B cell (primary cell): ENCODE measurements around the gene BACH2. TPM values are rescaled to one million over a fixed set of nuclear protein-coding genes. Genes with fewer than 3 reads are reported as not detected.

Source experiments
- ATAC-seq: fragments of 200-7000 bp; cut with Tn5 transposase; one replicate; pipeline ENCODE4 v1.10.0; 2021; ENCODE audit warnings: low read depth, mild to moderate bottlenecking, moderate number of reproducible peaks, moderate library complexity
- CTCF ChIA-PET: fragments of 350-600 bp; sonication (Branson Sonifier 250); formaldehyde crosslinking; loops from one replicate; lab custom pipeline; 2021; ENCODE audit warnings: antibody characterized with exemption, inconsistent platforms; lab: Charles Lee
- POLR2A ChIA-PET: fragments of 350-600 bp; sonication (Branson Sonifier 250); formaldehyde crosslinking; loops from one replicate; lab custom pipeline; 2021; ENCODE audit warnings: antibody characterized with exemption; lab: Charles Lee
- DNase-seq: peaks from one replicate; pipeline ENCODE4 v3.0.0; 2013
- H2AFZ ChIP-seq: 2 replicates; pipeline ENCODE4 v1.6.1; 2012; ENCODE audit warnings: mild to moderate bottlenecking, low read depth, low read length; ENCODE audit not compliant: insufficient read depth, poor library complexity, severe bottlenecking
- H3K27ac ChIP-seq, 2 donors: 1 replicate in 1 of 2; 2 replicates in 1 of 2; pipeline ENCODE4 v1.5.1; 2012 to 2013; ENCODE audit warnings: low read length in 2 of 2, mild to moderate bottlenecking in 2 of 2, moderate library complexity in 1 of 2
- H3K27me3 ChIP-seq, 4 experiments: fragments of 200-600 bp in 1 of 4; sonication (generic) in 1 of 4; replicated peaks in 1 of 4; 1 replicate in 2 of 4; 2 replicates in 2 of 4; pipeline versions ENCODE4 v1.6.1 to v1.7.0; 2013 to 2016; ENCODE audit warnings: low read length in 3 of 4, mild to moderate bottlenecking in 2 of 4, mixed read lengths in 1 of 4, moderate library complexity in 1 of 4; ENCODE audit not compliant: insufficient read depth in 4 of 4, control insufficient read depth in 3 of 4; ENCODE audit errors: control extremely low read depth in 1 of 4
- H3K36me3 ChIP-seq, 2 experiments: replicated peaks in 1 of 2; 1 replicate in 1 of 2; 2 replicates in 1 of 2; pipeline versions ENCODE4 v1.6.1 to v1.7.1; 2013; ENCODE audit warnings: low read length in 1 of 2; ENCODE audit not compliant: insufficient read depth in 2 of 2, control insufficient read depth in 1 of 2; ENCODE audit errors: control extremely low read depth in 1 of 2, extremely low read depth in 1 of 2
- H3K4me1 ChIP-seq, 2 donors: fragments of 200-600 bp in 1 of 2; sonication (generic) in 1 of 2; 1 replicate in 1 of 2; 2 replicates in 1 of 2; pipeline versions ENCODE4 v1.5.1 to v1.6.1; 2013 to 2017; ENCODE audit warnings: low read length in 2 of 2; ENCODE audit not compliant: control insufficient read depth in 2 of 2, insufficient read depth in 2 of 2
- H3K4me2 ChIP-seq: replicated peaks from 2 replicates; pipeline ENCODE3; 2012; ENCODE audit warnings: mild to moderate bottlenecking, low read depth, low read length; ENCODE audit not compliant: poor library complexity, severe bottlenecking
- H3K4me3 ChIP-seq, 5 experiments: fragments of 200-600 bp in 1 of 5; sonication (generic) in 1 of 5; 1 replicate in 3 of 5; 2 replicates in 2 of 5; pipeline versions ENCODE4 v1.5.1 to v1.7.0; 2011 to 2016; ENCODE audit warnings: low read length in 4 of 5, mild to moderate bottlenecking in 4 of 5, low read depth in 2 of 5, control low read depth in 1 of 5, moderate library complexity in 1 of 5; ENCODE audit not compliant: insufficient read depth in 1 of 5; ENCODE audit errors: control extremely low read depth in 1 of 5, extremely low read depth in 1 of 5
- H3K79me2 ChIP-seq: fragments of 200-600 bp; sonication (generic); one replicate; pipeline ENCODE4 v1.6.0; 2016; ENCODE audit warnings: low read length; ENCODE audit not compliant: control insufficient read depth, insufficient read depth
- H3K9ac ChIP-seq: fragments of 200-600 bp; sonication (generic); 2 replicates; pipeline ENCODE4 v1.6.1; 2017; ENCODE audit warnings: mild to moderate bottlenecking, low read length, moderate library complexity
- H3K9me3 ChIP-seq, 3 donors: one replicate each; pipeline versions ENCODE4 v1.6.1 to v1.7.1; 2013; ENCODE audit warnings: low read length in 2 of 3; ENCODE audit not compliant: control insufficient read depth in 2 of 3, insufficient read depth in 1 of 3; ENCODE audit errors: control extremely low read depth in 1 of 3
- H4K20me1 ChIP-seq: 2 replicates; pipeline ENCODE4 v1.6.0; 2012; ENCODE audit warnings: mild to moderate bottlenecking, low read length; ENCODE audit not compliant: insufficient read depth, control insufficient read depth, poor library complexity, severe bottlenecking
- H3K27ac Mint-ChIP-seq: one replicate; pipeline ENCODE4 v1.8.0; 2021; ENCODE audit warnings: mixed read lengths
- H3K27me3 Mint-ChIP-seq: one replicate; pipeline ENCODE4 v1.8.0; 2021; ENCODE audit warnings: mixed read lengths
- H3K4me1 Mint-ChIP-seq: one replicate; pipeline ENCODE4 v1.8.0; 2021; ENCODE audit warnings: mixed read lengths
- H3K4me3 Mint-ChIP-seq: one replicate; pipeline ENCODE4 v1.8.0; 2021; ENCODE audit warnings: mixed read lengths
- H3K9me3 Mint-ChIP-seq: one replicate; pipeline ENCODE4 v1.8.0; 2022; ENCODE audit warnings: mixed read lengths; ENCODE audit not compliant: insufficient read depth
- EZH2 ChIP-seq: IDR thresholded peaks from 2 replicates; pipeline ENCODE4 v1.6.1; 2012; ENCODE audit warnings: borderline replicate concordance, low read depth, mild to moderate bottlenecking, moderate library complexity, low read length; ENCODE audit not compliant: insufficient read depth, poor library complexity, severe bottlenecking
- WGBS: methylation state at CpG from one replicate; pipeline ENCODE4 v1.1.5; 2013; ENCODE audit warnings: missing lambda C conversion rate; ENCODE audit not compliant: insufficient coverage; 5-methylcytosine and 5-hydroxymethylcytosine counted together
- intact Hi-C: fragments of 100-400 bp; cut with micrococcal nuclease; formaldehyde crosslinking; loops from one replicate; pipeline ENCODE4 v1.10.0; 2022
- polyA plus RNA-seq: library from polyadenylated mRNA; depleted of rRNA; stranded (reverse); fragments of >200 nt; gene quantifications from 2 replicates; pipeline ENCODE4 v1.2.3, GENCODE V29; 2012
- total RNA-seq, 2 donors: library from RNA; stranded (reverse); fragments of 120-200 nt in 1 of 2; gene quantifications; 1 replicate in 1 of 2; 2 replicates in 1 of 2; pipeline versions ENCODE4 v1.2.3 to v1.2.4, GENCODE V29; 2013 to 2022
- TF ChIP-seq, protein P1 (sequence below): fragments of 200-600 bp; IDR thresholded peaks from one replicate; pipeline ENCODE4 v1.8.0; 2022; ENCODE audit warnings: antibody characterized with exemption, mild to moderate bottlenecking

BACH2 gene
- total and polyA plus RNA-seq, 2 donors (not counting 1 experiment from before 2014, with no cell fraction given), result 41.1 to 235 TPM

- intact Hi-C loops, result loop anchor here (5.0 kb wide), 1 partner anchor 42 kb away; no protein-coding TSS in a partner anchor
- WGBS, result 95% methylated on average over 3 of the region's 5 CpGs
- CTCF ChIA-PET, result no interaction called here
Measured at GRCh38 chr6:90148867-90149266, 147.8 kb downstream of the BACH2 start.

GRCh38 chr6:90146921-90147649 lies 149.6 kb downstream of the BACH2 start:
- peak overlapping the region; percentile 73 for H3K4me3 Mint-ChIP-seq
- Histone ChIP-seq H4K20me1 (peaks cover 84% of the 10 kb centered on the region), H3K4me3 (peak overlapping the region in 1 of 5 experiments; percentile 30), H2AFZ (no peak overlapping the region), H3K79me2 (peaks cover 100% of the 10 kb centered on the region), H3K36me3 (peaks cover 1 to 33% of the 10 kb centered on the region in 2 experiments), H3K27me3 (no peaks in the 10 kb centered on the region), H3K4me2 (peak overlapping the region; percentile 52), H3K9ac (no peak overlapping the region), H3K4me1 (peaks cover 23 to 47% of the 10 kb centered on the region in 2 donors), H3K9me3 (no peaks in the 10 kb centered on the region), H3K27ac (peak overlapping the region in 1 of 2 donors; percentile 17)
- ATAC-seq, result peak; percentile 41
- ChIA-PET CTCF (no interaction called here), POLR2A (no interaction called here)
- H3K4me1 Mint-ChIP-seq, result peaks cover 76% of the 10 kb centered on the region
- peak overlapping the region; percentile 59 for H3K27ac Mint-ChIP-seq
- peak; percentile 52 for DNase-seq
- H3K9me3 Mint-ChIP-seq, result no peaks in the 10 kb centered on the region
- intact Hi-C loops, result loop anchor here (5.0 kb wide), 1 partner anchor 40 kb away; no protein-coding TSS in a partner anchor
- H3K27me3 Mint-ChIP-seq, result no peaks in the 10 kb centered on the region
- no peak for TF ChIP-seq EZH2
- TF ChIP-seq, protein P1, sequence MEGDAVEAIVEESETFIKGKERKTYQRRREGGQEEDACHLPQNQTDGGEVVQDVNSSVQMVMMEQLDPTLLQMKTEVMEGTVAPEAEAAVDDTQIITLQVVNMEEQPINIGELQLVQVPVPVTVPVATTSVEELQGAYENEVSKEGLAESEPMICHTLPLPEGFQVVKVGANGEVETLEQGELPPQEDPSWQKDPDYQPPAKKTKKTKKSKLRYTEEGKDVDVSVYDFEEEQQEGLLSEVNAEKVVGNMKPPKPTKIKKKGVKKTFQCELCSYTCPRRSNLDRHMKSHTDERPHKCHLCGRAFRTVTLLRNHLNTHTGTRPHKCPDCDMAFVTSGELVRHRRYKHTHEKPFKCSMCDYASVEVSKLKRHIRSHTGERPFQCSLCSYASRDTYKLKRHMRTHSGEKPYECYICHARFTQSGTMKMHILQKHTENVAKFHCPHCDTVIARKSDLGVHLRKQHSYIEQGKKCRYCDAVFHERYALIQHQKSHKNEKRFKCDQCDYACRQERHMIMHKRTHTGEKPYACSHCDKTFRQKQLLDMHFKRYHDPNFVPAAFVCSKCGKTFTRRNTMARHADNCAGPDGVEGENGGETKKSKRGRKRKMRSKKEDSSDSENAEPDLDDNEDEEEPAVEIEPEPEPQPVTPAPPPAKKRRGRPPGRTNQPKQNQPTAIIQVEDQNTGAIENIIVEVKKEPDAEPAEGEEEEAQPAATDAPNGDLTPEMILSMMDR, result no peak
- WGBS, result 76% methylated on average over 8 of the region's 13 CpGs

More at GRCh38 chr6:90148867-90149266, 147.8 kb downstream of the BACH2 start:
- H3K27me3 ChIP-seq, result no peaks in the 10 kb centered on the region
- no peak for ATAC-seq
- TF ChIP-seq, protein P1, result no peak
- TF ChIP-seq EZH2, result no peak
- DNase-seq, result no peak
- Mint-ChIP-seq H3K4me1 (peaks cover 77% of the 10 kb centered on the region), H3K4me3 (no peak overlapping the region), H3K27ac (peak overlapping the region; percentile 72), H3K27me3 (no peaks in the 10 kb centered on the region), H3K9me3 (no peaks in the 10 kb centered on the region)
- H3K4me2 ChIP-seq, result no peak overlapping the region
- H3K27ac ChIP-seq, result no peak overlapping the region
- H3K79me2 ChIP-seq, result peaks cover 99% of the 10 kb centered on the region
- POLR2A ChIA-PET, result no interaction called here
- peaks cover 72% of the 10 kb centered on the region for H4K20me1 ChIP-seq
- no peak overlapping the region for H2AFZ ChIP-seq
- peaks cover 14 to 48% of the 10 kb centered on the region in 2 donors for H3K4me1 ChIP-seq
- no peak overlapping the region for H3K4me3 ChIP-seq
- peaks cover 1 to 25% of the 10 kb centered on the region in 2 experiments for H3K36me3 ChIP-seq
- H3K9me3 ChIP-seq, result no peaks in the 10 kb centered on the region
- no peak overlapping the region for H3K9ac ChIP-seq
